ENCODE data around the gene GRID1. TPM values are rescaled to one million over a fixed set of nuclear protein-coding genes. Genes with fewer than 3 reads are reported as not detected.

The GRID1 gene
- polyA plus RNA-seq, 1 of the 3 experiments (the other 2 are of a cell fraction), result 0.13 TPM

DNA sequence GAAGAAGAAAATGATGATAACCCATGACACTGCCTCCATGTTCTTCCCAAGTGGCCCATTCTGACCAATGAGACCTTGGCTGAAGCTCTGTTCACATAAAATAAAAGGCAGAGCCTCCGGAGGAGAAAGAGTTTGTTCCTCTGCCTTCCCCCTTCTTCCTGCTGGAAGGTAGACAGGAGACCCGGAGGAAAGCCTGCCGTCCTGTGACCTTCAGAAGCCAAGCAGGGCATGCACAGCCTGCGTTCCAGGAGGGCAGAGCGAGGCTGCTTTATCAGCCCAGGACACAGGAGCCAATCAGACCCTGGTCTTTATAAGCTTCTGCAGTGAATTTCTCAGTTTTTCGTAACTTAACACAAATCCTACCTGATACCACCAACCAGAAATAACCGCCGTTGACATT lies 8.6 kb upstream of the GRID1 start:
- no peaks in the 10 kb centered on the region; a peak in 1 of 4 replicates for H3K4me1 ChIP-seq (ENCODE audit: control insufficient read depth in 1 of 2, insufficient read depth in 2 of 2, low read depth in 1 of 2, low read length in 1 of 2)
- no peaks in the 10 kb centered on the region for H4K20me1 ChIP-seq (ENCODE audit: insufficient read depth)
- H3K27me3 ChIP-seq (ENCODE audit: insufficient read depth), result peaks cover 4% of the 10 kb centered on the region
- no peak overlapping the region for H3K4me2 ChIP-seq
- ChIA-PET POLR2A (no interaction called here), CTCF (interaction anchor here (0.7 to 4.5 kb wide), 12 partner anchors 9 to 594 kb away, joined by 3 to 38 read pairs (median 4); partner anchors contain the start of gene GRID1)
- H3K9me2 ChIP-seq, result no peaks in the 10 kb centered on the region
- TF ChIP-seq RXRA (IDR thresholded peaks at IDR 0.05; ENCODE audit: borderline replicate concordance, low read depth) (no peak), MXI1 (IDR thresholded peaks at IDR 0.05; ENCODE audit: low read depth, low read length) (no peak), TAF1 (IDR thresholded peaks at IDR 0.05; ENCODE audit: borderline replicate concordance, low read depth, low read length) (no peak), POLR2AphosphoS5 (IDR thresholded peaks at IDR 0.05; ENCODE audit: low read depth, low read length) (no peak), TEAD4 (IDR thresholded peaks at IDR 0.05; ENCODE audit: borderline replicate concordance, insufficient read depth) (no peak), RAD21 (IDR thresholded peaks at IDR 0.05; ENCODE audit: low read length) (no peak), FOXJ3 (CRISPR knock-in tag; IDR thresholded peaks at IDR 0.05) (no peak), RCOR1 (IDR thresholded peaks at IDR 0.05; ENCODE audit: low read length) (no peak), GABPA (IDR thresholded peaks at IDR 0.05; ENCODE audit: low read depth) (no peak), SMC3 (IDR thresholded peaks at IDR 0.05; ENCODE audit: low read depth, low read length) (no peak), CHD2 (IDR thresholded peaks at IDR 0.05; ENCODE audit: low read length, partially characterized antibody) (no peak), GATA2 (CRISPR knock-in tag; IDR thresholded peaks at IDR 0.05) (no peak), RFX5 (IDR thresholded peaks at IDR 0.05; ENCODE audit: low read length) (no peak), MEF2A (IDR thresholded peaks at IDR 0.05; ENCODE audit: borderline replicate concordance, low read depth) (no peak)
- TF ChIP-seq, protein P1, sequence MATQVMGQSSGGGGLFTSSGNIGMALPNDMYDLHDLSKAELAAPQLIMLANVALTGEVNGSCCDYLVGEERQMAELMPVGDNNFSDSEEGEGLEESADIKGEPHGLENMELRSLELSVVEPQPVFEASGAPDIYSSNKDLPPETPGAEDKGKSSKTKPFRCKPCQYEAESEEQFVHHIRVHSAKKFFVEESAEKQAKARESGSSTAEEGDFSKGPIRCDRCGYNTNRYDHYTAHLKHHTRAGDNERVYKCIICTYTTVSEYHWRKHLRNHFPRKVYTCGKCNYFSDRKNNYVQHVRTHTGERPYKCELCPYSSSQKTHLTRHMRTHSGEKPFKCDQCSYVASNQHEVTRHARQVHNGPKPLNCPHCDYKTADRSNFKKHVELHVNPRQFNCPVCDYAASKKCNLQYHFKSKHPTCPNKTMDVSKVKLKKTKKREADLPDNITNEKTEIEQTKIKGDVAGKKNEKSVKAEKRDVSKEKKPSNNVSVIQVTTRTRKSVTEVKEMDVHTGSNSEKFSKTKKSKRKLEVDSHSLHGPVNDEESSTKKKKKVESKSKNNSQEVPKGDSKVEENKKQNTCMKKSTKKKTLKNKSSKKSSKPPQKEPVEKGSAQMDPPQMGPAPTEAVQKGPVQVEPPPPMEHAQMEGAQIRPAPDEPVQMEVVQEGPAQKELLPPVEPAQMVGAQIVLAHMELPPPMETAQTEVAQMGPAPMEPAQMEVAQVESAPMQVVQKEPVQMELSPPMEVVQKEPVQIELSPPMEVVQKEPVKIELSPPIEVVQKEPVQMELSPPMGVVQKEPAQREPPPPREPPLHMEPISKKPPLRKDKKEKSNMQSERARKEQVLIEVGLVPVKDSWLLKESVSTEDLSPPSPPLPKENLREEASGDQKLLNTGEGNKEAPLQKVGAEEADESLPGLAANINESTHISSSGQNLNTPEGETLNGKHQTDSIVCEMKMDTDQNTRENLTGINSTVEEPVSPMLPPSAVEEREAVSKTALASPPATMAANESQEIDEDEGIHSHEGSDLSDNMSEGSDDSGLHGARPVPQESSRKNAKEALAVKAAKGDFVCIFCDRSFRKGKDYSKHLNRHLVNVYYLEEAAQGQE (IDR thresholded peaks at IDR 0.05; ENCODE audit: low read depth, low read length), result no peak
- TF ChIP-seq, protein P2, sequence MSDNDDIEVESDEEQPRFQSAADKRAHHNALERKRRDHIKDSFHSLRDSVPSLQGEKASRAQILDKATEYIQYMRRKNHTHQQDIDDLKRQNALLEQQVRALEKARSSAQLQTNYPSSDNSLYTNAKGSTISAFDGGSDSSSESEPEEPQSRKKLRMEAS (IDR thresholded peaks at IDR 0.05; ENCODE audit: low read depth), result no peak
- TF ChIP-seq, protein P3, sequence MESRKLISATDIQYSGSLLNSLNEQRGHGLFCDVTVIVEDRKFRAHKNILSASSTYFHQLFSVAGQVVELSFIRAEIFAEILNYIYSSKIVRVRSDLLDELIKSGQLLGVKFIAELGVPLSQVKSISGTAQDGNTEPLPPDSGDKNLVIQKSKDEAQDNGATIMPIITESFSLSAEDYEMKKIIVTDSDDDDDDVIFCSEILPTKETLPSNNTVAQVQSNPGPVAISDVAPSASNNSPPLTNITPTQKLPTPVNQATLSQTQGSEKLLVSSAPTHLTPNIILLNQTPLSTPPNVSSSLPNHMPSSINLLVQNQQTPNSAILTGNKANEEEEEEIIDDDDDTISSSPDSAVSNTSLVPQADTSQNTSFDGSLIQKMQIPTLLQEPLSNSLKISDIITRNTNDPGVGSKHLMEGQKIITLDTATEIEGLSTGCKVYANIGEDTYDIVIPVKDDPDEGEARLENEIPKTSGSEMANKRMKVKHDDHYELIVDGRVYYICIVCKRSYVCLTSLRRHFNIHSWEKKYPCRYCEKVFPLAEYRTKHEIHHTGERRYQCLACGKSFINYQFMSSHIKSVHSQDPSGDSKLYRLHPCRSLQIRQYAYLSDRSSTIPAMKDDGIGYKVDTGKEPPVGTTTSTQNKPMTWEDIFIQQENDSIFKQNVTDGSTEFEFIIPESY (IDR thresholded peaks at IDR 0.05; ENCODE audit: borderline replicate concordance, low read depth), result no peak
- TF ChIP-seq, protein P4, sequence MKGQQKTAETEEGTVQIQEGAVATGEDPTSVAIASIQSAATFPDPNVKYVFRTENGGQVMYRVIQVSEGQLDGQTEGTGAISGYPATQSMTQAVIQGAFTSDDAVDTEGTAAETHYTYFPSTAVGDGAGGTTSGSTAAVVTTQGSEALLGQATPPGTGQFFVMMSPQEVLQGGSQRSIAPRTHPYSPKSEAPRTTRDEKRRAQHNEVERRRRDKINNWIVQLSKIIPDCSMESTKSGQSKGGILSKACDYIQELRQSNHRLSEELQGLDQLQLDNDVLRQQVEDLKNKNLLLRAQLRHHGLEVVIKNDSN (IDR thresholded peaks at IDR 0.05; ENCODE audit: borderline replicate concordance, low read depth), result no peak
- no peaks in the 10 kb centered on the region for H3F3A ChIP-seq (replicated peaks; ENCODE audit: insufficient read depth)
- H3K27ac ChIP-seq (ENCODE audit: low read depth in 2 of 2, low read length in 1 of 2), result no peak overlapping the region
- no peak for DNase-seq
- no peak overlapping the region for H2AFZ ChIP-seq (ENCODE audit: low read depth)
- H3K79me2 ChIP-seq (ENCODE audit: insufficient read depth), result no peaks in the 10 kb centered on the region
- no peak overlapping the region for H3K9ac ChIP-seq
- no peaks in the 10 kb centered on the region for H3K9me3 ChIP-seq
- H3K4me3 ChIP-seq (ENCODE audit: low read depth in 2 of 2, low read length in 1 of 2), result no peak overlapping the region
- no peaks in the 10 kb centered on the region for H3K36me3 ChIP-seq (replicated peaks in 1 of 2; ENCODE audit: control insufficient read depth in 1 of 2, insufficient read depth in 2 of 2, low read length in 1 of 2)
- 49% methylated on average over 8 of the region's 8 CpGs for WGBS (ENCODE audit: low lambda C conversion rate)
